ENCODE results near the gene JARID2. TPM values are rescaled to one million over a fixed set of nuclear protein-coding genes. Genes with fewer than 3 reads are reported as not detected.

Gene JARID2
- total RNA-seq, 1 experiment from 2014 or later, result 180 TPM

DNA sequence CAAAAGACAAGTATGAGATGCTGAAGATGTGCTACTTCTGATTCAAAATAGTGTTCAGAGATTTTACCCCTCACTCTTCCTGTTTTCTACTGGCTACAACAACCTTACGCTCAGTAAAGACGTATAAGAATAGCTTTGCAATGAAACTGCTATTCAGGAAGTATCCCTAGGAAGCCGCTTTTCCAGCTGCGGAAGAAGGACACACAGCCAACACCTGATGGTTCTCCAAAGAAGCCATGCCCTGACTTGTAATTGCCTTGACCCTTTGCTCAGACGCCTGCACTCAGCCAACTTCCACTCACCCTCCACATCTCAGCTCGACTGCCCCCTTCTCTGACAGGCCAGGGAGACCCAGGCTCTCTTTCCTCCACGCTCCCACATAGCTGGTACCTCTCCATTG lies 305.4 kb downstream of the JARID2 start (continued):
- no peak for TF ChIP-seq ESRRA (CRISPR knock-in tag; IDR thresholded peaks at IDR 0.05; ENCODE audit: borderline replicate concordance)

DNA sequence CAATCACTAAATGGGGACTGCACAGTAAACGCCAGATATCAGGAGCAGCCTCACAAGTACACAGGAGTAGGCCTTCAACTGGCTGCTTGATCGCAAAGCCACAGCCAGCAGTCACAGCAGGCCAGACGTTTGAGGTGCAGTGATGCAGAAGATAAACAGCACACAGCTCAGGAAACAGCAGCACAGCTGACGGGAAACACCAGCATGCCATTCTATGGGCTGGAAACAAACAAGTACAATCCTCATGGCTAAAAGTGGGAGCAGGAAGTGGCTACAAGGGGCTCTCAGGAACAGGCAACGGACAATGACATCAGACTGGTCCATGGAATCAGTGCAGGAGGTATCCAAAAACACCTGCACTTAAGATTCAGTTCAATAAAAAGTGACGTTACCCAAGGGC lies 305.9 kb downstream of the JARID2 start:
- peak; percentile 38; the same call in 1 of the 2 replicates for ATAC-seq

GRCh38 chr6:15553031-15553430 lies 307.2 kb downstream of the JARID2 start:
- peak overlapping the region; percentile 2 for H3K4me3 Mint-ChIP-seq
- peaks cover 65% of the 10 kb centered on the region for H3K4me1 Mint-ChIP-seq
- ATAC-seq (peak; percentile 46; the same call in 1 of the 2 replicates), DNase-seq (ENCODE audit: low spot score) (no peak)
- ChIA-PET POLR2A (interaction anchor here (0.7 kb wide), 1 partner anchor 1414 kb away, joined by 4 read pairs; no protein-coding TSS in a partner anchor), CTCF (no interaction called here)
- no peaks in the 10 kb centered on the region for H3K9me3 Mint-ChIP-seq
- TF ChIP-seq FOXP4 (CRISPR knock-in tag; IDR thresholded peaks at IDR 0.05), result no peak
- TF ChIP-seq, protein P1, sequence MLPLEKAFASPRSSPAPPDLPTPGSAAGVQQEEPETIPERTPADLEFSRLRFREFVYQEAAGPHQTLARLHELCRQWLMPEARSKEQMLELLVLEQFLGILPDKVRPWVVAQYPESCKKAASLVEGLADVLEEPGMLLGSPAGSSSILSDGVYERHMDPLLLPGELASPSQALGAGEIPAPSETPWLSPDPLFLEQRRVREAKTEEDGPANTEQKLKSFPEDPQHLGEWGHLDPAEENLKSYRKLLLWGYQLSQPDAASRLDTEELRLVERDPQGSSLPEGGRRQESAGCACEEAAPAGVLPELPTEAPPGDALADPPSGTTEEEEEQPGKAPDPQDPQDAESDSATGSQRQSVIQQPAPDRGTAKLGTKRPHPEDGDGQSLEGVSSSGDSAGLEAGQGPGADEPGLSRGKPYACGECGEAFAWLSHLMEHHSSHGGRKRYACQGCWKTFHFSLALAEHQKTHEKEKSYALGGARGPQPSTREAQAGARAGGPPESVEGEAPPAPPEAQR (CRISPR knock-in tag; IDR thresholded peaks at IDR 0.05), result no peak
- H3K27ac Mint-ChIP-seq, result no peak overlapping the region
- H3K36me3 Mint-ChIP-seq, result no peaks in the 10 kb centered on the region
- no peaks in the 10 kb centered on the region for H3K27me3 Mint-ChIP-seq (ENCODE audit: low read depth)

More for the DNA sequence above, 305.9 kb downstream of the JARID2 start:
- H3K4me1 Mint-ChIP-seq, result peaks cover 73% of the 10 kb centered on the region
- H3K27ac Mint-ChIP-seq, result peak overlapping the region; percentile 43
- H3K9me3 Mint-ChIP-seq, result no peaks in the 10 kb centered on the region
- POLR2A ChIA-PET, result no interaction called here
- DNase-seq (ENCODE audit: low spot score), result no peak
- CTCF ChIA-PET, result interaction anchor here (1.9 kb wide), 1 partner anchor 72 kb away, joined by 4 read pairs; no protein-coding TSS in a partner anchor
- no peak overlapping the region for H3K4me3 Mint-ChIP-seq
- TF ChIP-seq ZNF121 (CRISPR knock-in tag; IDR thresholded peaks at IDR 0.05) (0 out of 2 replicates have a peak, but pooled peaks have one; percentile 3), NFE2L1 (CRISPR knock-in tag; IDR thresholded peaks at IDR 0.05) (no peak)
- no peaks in the 10 kb centered on the region for H3K27me3 Mint-ChIP-seq (ENCODE audit: low read depth)
- no peaks in the 10 kb centered on the region for H3K36me3 Mint-ChIP-seq

DNA sequence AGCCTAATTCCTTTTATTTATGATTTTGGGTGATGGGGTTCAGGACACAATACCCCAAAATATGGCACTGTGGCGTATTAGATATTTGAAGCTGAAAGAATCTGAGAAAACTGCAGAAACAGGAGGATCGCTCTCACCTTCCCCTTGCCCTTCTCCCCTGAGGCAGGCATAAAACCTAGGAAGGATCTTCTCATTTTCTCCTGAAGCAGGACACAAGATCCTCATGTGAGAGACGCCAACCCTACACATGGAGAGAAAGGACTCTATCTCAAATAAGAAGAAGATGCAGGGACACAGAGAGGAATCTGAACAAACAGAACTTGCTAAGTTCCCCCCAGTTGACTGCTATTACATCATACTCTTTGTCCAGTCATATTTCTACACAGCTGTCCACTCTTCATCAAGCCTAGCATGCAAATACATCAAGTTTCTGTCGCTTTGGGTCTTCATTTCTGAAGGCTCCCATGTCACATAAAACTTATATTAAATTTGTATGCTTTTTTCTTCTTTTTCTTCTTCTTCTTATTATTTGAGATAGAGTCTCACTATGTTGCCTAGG lies 307.9 kb downstream of the JARID2 start:
- no peak overlapping the region for H3K4me3 Mint-ChIP-seq
- no peak for TF ChIP-seq CTCF (IDR thresholded peaks at IDR 0.05)
- no peak for TF ChIP-seq GABPB1 (CRISPR knock-in tag; IDR thresholded peaks at IDR 0.05)
- TF ChIP-seq ZNF423 (CRISPR knock-in tag; IDR thresholded peaks at IDR 0.05), result no peak
- TF ChIP-seq ZNF671 (CRISPR knock-in tag; IDR thresholded peaks at IDR 0.05), result no peak
- TF ChIP-seq MXD4 (CRISPR knock-in tag; IDR thresholded peaks at IDR 0.05; ENCODE audit: borderline replicate concordance), result no peak
- peaks cover 63% of the 10 kb centered on the region for H3K4me1 Mint-ChIP-seq
- ATAC-seq, result no peak
- H3K36me3 Mint-ChIP-seq, result no peaks in the 10 kb centered on the region
- H3K27ac Mint-ChIP-seq, result peak overlapping the region; percentile 57; the same call in 1 of the 2 replicates
- POLR2A ChIA-PET, result no interaction called here
- no peaks in the 10 kb centered on the region for H3K9me3 Mint-ChIP-seq
- DNase-seq (ENCODE audit: low spot score), result no peak
- H3K27me3 Mint-ChIP-seq (ENCODE audit: low read depth), result no peaks in the 10 kb centered on the region
- CTCF ChIA-PET, result no interaction called here

- Mint-ChIP-seq H3K27me3 (ENCODE audit: low read depth) (no peaks in the 10 kb centered on the region), H3K27ac (no peak overlapping the region), H3K36me3 (no peaks in the 10 kb centered on the region), H3K9me3 (no peaks in the 10 kb centered on the region), H3K4me1 (peaks cover 59% of the 10 kb centered on the region), H3K4me3 (no peak overlapping the region)
- ChIA-PET POLR2A (no interaction called here), CTCF (no interaction called here)
- ATAC-seq (no peak), DNase-seq (ENCODE audit: low spot score) (no peak)
- TF ChIP-seq IRF2 (CRISPR knock-in tag; IDR thresholded peaks at IDR 0.05; ENCODE audit: borderline replicate concordance, low read depth) (no peak), ZNF416 (CRISPR knock-in tag; IDR thresholded peaks at IDR 0.05) (no peak), NFYB (CRISPR knock-in tag; conservative IDR thresholded peaks at IDR 0.05; ENCODE audit: low read depth) (no peak), ZNF317 (CRISPR knock-in tag; IDR thresholded peaks at IDR 0.05; ENCODE audit: borderline replicate concordance, low read depth) (no peak)
- TF ChIP-seq, protein P2, sequence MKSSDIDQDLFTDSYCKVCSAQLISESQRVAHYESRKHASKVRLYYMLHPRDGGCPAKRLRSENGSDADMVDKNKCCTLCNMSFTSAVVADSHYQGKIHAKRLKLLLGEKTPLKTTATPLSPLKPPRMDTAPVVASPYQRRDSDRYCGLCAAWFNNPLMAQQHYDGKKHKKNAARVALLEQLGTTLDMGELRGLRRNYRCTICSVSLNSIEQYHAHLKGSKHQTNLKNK (CRISPR knock-in tag; IDR thresholded peaks at IDR 0.05), result no peak
- TF ChIP-seq, protein P3, sequence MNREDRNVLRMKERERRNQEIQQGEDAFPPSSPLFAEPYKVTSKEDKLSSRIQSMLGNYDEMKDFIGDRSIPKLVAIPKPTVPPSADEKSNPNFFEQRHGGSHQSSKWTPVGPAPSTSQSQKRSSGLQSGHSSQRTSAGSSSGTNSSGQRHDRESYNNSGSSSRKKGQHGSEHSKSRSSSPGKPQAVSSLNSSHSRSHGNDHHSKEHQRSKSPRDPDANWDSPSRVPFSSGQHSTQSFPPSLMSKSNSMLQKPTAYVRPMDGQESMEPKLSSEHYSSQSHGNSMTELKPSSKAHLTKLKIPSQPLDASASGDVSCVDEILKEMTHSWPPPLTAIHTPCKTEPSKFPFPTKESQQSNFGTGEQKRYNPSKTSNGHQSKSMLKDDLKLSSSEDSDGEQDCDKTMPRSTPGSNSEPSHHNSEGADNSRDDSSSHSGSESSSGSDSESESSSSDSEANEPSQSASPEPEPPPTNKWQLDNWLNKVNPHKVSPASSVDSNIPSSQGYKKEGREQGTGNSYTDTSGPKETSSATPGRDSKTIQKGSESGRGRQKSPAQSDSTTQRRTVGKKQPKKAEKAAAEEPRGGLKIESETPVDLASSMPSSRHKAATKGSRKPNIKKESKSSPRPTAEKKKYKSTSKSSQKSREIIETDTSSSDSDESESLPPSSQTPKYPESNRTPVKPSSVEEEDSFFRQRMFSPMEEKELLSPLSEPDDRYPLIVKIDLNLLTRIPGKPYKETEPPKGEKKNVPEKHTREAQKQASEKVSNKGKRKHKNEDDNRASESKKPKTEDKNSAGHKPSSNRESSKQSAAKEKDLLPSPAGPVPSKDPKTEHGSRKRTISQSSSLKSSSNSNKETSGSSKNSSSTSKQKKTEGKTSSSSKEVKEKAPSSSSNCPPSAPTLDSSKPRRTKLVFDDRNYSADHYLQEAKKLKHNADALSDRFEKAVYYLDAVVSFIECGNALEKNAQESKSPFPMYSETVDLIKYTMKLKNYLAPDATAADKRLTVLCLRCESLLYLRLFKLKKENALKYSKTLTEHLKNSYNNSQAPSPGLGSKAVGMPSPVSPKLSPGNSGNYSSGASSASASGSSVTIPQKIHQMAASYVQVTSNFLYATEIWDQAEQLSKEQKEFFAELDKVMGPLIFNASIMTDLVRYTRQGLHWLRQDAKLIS (CRISPR knock-in tag; IDR thresholded peaks at IDR 0.05; ENCODE audit: borderline replicate concordance), result no peak
Observed at GRCh38 chr6:15554728-15555100, 308.8 kb downstream of the JARID2 start.

Data from WTC11 (cell line).